HG03571 (cell line): ENCODE data around the gene STEAP1B.
A peak's percentile ranks its signal among the peaks of the same experiment; 100 is the strongest.
"Not testable (repeated sequence)": the region's sequence is repeated elsewhere in the genome, so short reads cannot be mapped to it uniquely, and the experiment has no call there.

Experiments used
- ATAC-seq: cut with Tn5 transposase; IDR thresholded peaks from one replicate; pipeline ENCODE4 v1.9.1; 2021; ENCODE audit not compliant: unreplicated experiment

STEAP1B gene

GRCh38 chr7:22433710-22434460 is 66.1 kb downstream of the STEAP1B start:
- ATAC-seq: no peak

GRCh38 chr7:22433165-22433700 is 66.8 kb downstream of the STEAP1B start:
- ATAC-seq: not testable (repeated sequence)

GRCh38 chr7:22432203-22432718 is 67.7 kb downstream of the STEAP1B start:
- ATAC-seq: no peak

GRCh38 chr7:22430457-22430856 is 69.5 kb downstream of the STEAP1B start:
- ATAC-seq: no peak

GRCh38 chr7:22429386-22429785 is 70.6 kb downstream of the STEAP1B start:
- ATAC-seq: no peak

- no peak for ATAC-seq
Measured at GRCh38 chr7:22427855-22428254, 72.1 kb downstream of the STEAP1B start.

GRCh38 chr7:22427104-22427503 is 72.9 kb downstream of the STEAP1B start:
- no peak for ATAC-seq

GRCh38 chr7:22426463-22427094 is 73.4 kb downstream of the STEAP1B start:
- peak; percentile 78 for ATAC-seq

- ATAC-seq: no peak
Measured at GRCh38 chr7:22425361-22425760, 74.6 kb downstream of the STEAP1B start.

GRCh38 chr7:22422831-22423615 is 77.0 kb downstream of the STEAP1B start:
- ATAC-seq: no peak

GRCh38 chr7:22420973-22421635 is 78.9 kb downstream of the STEAP1B start:
- no peak for ATAC-seq

GRCh38 chr7:22420008-22420407 is 80.0 kb downstream of the STEAP1B start:
- ATAC-seq: no peak

- no peak for ATAC-seq
Measured at GRCh38 chr7:22419488-22419887, 80.5 kb downstream of the STEAP1B start.

- ATAC-seq: no peak
Measured at GRCh38 chr7:22418251-22419046, 81.5 kb downstream of the STEAP1B start.

- ATAC-seq: no peak
Measured at GRCh38 chr7:22417841-22418240, 82.1 kb downstream of the STEAP1B start.

GRCh38 chr7:22417349-22417748 is 82.6 kb downstream of the STEAP1B start:
- no peak for ATAC-seq

GRCh38 chr7:22414424-22414823 is 85.6 kb downstream of the STEAP1B start:
- ATAC-seq: no peak

GRCh38 chr7:22413211-22413610 is 86.8 kb downstream of the STEAP1B start:
- ATAC-seq: no peak

- ATAC-seq: no peak
Measured at GRCh38 chr7:22411977-22412693, 87.9 kb downstream of the STEAP1B start.
